ENCODE results near the gene SH3GL1.

The SH3GL1 gene

DNA sequence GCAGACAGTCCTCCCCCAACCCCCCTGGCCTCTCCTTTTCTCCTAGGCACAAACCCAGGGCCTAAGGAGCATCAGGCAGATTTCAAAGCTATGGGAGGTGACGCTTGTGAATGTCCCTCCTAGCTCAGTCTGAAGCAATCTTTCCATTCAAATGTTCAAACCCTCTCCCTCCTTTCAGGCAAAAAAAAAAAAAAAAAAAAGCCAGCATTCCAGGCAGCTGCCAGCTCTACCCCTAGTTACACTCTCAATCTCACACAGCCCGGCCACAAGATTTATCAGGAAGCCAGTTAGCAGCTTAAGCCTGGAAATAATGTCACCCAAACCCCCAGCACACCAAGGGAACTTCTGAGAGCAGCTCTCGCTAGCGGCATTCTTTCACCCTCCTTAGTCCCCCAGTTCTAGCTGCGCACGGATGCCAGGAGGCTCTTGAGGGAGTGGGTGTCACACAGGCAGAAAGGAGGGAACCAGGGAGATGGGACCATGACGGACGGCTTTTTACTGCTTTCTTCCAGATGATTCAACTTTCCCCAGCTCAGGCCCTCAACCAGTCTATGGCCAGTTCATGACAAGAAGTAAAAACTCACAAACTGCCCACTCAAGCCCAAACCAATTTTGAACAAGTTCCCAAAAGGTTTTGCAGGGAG lies 6.3 kb downstream of the SH3GL1 start:
- ATAC-seq: no peak
- TF ChIP-seq CREB5 (CRISPR knock-in tag; IDR thresholded peaks at IDR 0.05; ENCODE audit: low read depth): no peak
- TF ChIP-seq CSRNP3 (CRISPR knock-in tag; IDR thresholded peaks at IDR 0.05): no peak
- no peak for TF ChIP-seq OSR1 (CRISPR knock-in tag; IDR thresholded peaks at IDR 0.05)
- no peak for TF ChIP-seq ZNF8 (CRISPR knock-in tag; IDR thresholded peaks at IDR 0.05)
- no peak for TF ChIP-seq RARB (CRISPR knock-in tag; IDR thresholded peaks at IDR 0.05)
- TF ChIP-seq PPARA (CRISPR knock-in tag; IDR thresholded peaks at IDR 0.05; ENCODE audit: borderline replicate concordance): no peak
- TF ChIP-seq, protein P1, sequence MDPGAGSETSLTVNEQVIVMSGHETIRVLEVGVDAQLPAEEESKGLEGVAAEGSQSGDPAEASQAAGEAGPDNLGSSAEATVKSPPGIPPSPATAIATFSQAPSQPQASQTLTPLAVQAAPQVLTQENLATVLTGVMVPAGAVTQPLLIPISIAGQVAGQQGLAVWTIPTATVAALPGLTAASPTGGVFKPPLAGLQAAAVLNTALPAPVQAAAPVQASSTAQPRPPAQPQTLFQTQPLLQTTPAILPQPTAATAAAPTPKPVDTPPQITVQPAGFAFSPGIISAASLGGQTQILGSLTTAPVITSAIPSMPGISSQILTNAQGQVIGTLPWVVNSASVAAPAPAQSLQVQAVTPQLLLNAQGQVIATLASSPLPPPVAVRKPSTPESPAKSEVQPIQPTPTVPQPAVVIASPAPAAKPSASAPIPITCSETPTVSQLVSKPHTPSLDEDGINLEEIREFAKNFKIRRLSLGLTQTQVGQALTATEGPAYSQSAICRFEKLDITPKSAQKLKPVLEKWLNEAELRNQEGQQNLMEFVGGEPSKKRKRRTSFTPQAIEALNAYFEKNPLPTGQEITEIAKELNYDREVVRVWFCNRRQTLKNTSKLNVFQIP (CRISPR knock-in tag; IDR thresholded peaks at IDR 0.05; ENCODE audit: borderline replicate concordance, low read depth): no peak
- TF ChIP-seq ZFP3 (CRISPR knock-in tag; IDR thresholded peaks at IDR 0.05): no peak
- no peak for TF ChIP-seq GLIS3 (CRISPR knock-in tag; IDR thresholded peaks at IDR 0.05)
- TF ChIP-seq ZNF565 (CRISPR knock-in tag; conservative IDR thresholded peaks at IDR 0.05; ENCODE audit: low read depth): no peak
- no peak for TF ChIP-seq ESRRG (CRISPR knock-in tag; IDR thresholded peaks at IDR 0.05)
- TF ChIP-seq SNAI2 (CRISPR knock-in tag; IDR thresholded peaks at IDR 0.05): no peak
- TF ChIP-seq ZFP30 (CRISPR knock-in tag; IDR thresholded peaks at IDR 0.05): no peak
- no peak for TF ChIP-seq TCF4 (CRISPR knock-in tag; IDR thresholded peaks at IDR 0.05; ENCODE audit: borderline replicate concordance)
- no peak for TF ChIP-seq ZC3H10 (CRISPR knock-in tag; IDR thresholded peaks at IDR 0.05)

- no peak for TF ChIP-seq ZNF565 (CRISPR knock-in tag; conservative IDR thresholded peaks at IDR 0.05; ENCODE audit: low read depth)
- TF ChIP-seq PPARA (CRISPR knock-in tag; IDR thresholded peaks at IDR 0.05; ENCODE audit: borderline replicate concordance): no peak
- no peak for TF ChIP-seq TCF4 (CRISPR knock-in tag; IDR thresholded peaks at IDR 0.05; ENCODE audit: borderline replicate concordance)
- TF ChIP-seq SNAI2 (CRISPR knock-in tag; IDR thresholded peaks at IDR 0.05): no peak
- TF ChIP-seq TOX (CRISPR knock-in tag; IDR thresholded peaks at IDR 0.05; ENCODE audit: borderline replicate concordance): no peak
- TF ChIP-seq ESRRG (CRISPR knock-in tag; IDR thresholded peaks at IDR 0.05): no peak
- TF ChIP-seq GLIS3 (CRISPR knock-in tag; IDR thresholded peaks at IDR 0.05): no peak
- TF ChIP-seq ZNF70 (CRISPR knock-in tag; IDR thresholded peaks at IDR 0.05): no peak
- no peak; the same call in 2 of the 3 replicates for ATAC-seq
These were observed 8.5 kb downstream of the SH3GL1 start for GRCh38 chr19:4391701-4392483.

- TF ChIP-seq CREB5 (CRISPR knock-in tag; IDR thresholded peaks at IDR 0.05; ENCODE audit: low read depth): no peak
- TF ChIP-seq CSDC2 (CRISPR knock-in tag; IDR thresholded peaks at IDR 0.05): no peak
- no peak for TF ChIP-seq BACH2 (CRISPR knock-in tag; IDR thresholded peaks at IDR 0.05; ENCODE audit: borderline replicate concordance)
- TF ChIP-seq ZFP3 (CRISPR knock-in tag; IDR thresholded peaks at IDR 0.05): no peak
- TF ChIP-seq, protein P1 (CRISPR knock-in tag; IDR thresholded peaks at IDR 0.05; ENCODE audit: borderline replicate concordance, low read depth): no peak
- no peak for ATAC-seq
These were observed 9.0 kb downstream of the SH3GL1 start for GRCh38 chr19:4391306-4391693.

Measured in SK-N-SH treated with all-trans-retinoic acid at 6 μM for 48 hours (cell line).